Measurements from ENCODE around the gene CDH22. TPM values are rescaled to one million over a fixed set of nuclear protein-coding genes. Genes with fewer than 3 reads are reported as not detected.

Gene CDH22
- total RNA-seq, 1 experiment from 2014 or later = 0.11 TPM

DNA sequence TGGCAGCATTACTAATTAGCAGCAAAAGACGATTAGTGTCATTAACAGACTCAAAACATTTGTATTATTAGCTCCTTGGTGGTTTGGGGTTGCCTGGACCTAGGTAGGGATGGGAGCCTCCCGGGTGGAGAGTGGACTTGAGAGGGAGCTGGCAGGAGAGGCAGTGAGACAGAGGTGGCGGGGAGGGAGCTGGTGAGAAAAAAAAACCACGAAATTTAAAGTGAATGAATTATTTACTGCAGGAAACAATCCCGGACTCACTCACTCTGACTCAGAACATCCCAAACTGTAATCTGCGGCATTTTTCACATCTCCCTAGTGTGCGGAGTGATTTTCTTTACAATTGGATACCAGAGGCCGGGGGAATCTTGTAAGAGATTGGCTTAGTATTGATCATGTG is 14.3 kb upstream of the CDH22 start:
- no peaks in the 10 kb centered on the region for H3K36me3 ChIP-seq (ENCODE audit: control insufficient read depth, insufficient read depth, low read length)
- peaks cover 19% of the 10 kb centered on the region for H3K27me3 Mint-ChIP-seq (ENCODE audit: insufficient read depth, unreplicated experiment)
- no peaks in the 10 kb centered on the region for H3K36me3 Mint-ChIP-seq (ENCODE audit: insufficient read depth, unreplicated experiment)
- H3K4me1 Mint-ChIP-seq (ENCODE audit: low read depth, unreplicated experiment) = no peaks in the 10 kb centered on the region
- H3K27ac Mint-ChIP-seq (ENCODE audit: unreplicated experiment) = no peak overlapping the region
- intact Hi-C loops (cut with micrococcal nuclease; ENCODE audit: unreplicated experiment) = no loop called here
- no peaks in the 10 kb centered on the region for H3K4me1 ChIP-seq
- BruUV-seq (replicated peaks) = no TSS peak
- CTCF ChIA-PET = interaction anchor here (1.2 kb wide), 1 partner anchor 16 kb away, joined by 3 read pairs; no protein-coding TSS in a partner anchor
- H3K27me3 ChIP-seq (replicated peaks; ENCODE audit: control insufficient read depth, insufficient read depth, low read length) = peaks cover 3% of the 10 kb centered on the region; the same call in 1 of the 2 replicates
- H3K9me3 Mint-ChIP-seq (ENCODE audit: unreplicated experiment) = no peaks in the 10 kb centered on the region
- TF ChIP-seq, protein P1, sequence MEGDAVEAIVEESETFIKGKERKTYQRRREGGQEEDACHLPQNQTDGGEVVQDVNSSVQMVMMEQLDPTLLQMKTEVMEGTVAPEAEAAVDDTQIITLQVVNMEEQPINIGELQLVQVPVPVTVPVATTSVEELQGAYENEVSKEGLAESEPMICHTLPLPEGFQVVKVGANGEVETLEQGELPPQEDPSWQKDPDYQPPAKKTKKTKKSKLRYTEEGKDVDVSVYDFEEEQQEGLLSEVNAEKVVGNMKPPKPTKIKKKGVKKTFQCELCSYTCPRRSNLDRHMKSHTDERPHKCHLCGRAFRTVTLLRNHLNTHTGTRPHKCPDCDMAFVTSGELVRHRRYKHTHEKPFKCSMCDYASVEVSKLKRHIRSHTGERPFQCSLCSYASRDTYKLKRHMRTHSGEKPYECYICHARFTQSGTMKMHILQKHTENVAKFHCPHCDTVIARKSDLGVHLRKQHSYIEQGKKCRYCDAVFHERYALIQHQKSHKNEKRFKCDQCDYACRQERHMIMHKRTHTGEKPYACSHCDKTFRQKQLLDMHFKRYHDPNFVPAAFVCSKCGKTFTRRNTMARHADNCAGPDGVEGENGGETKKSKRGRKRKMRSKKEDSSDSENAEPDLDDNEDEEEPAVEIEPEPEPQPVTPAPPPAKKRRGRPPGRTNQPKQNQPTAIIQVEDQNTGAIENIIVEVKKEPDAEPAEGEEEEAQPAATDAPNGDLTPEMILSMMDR (IDR thresholded peaks at IDR 0.05; ENCODE audit: insufficient read depth in 1 of 2, low read depth in 1 of 2, low read length in 1 of 2, severe bottlenecking in 1 of 2, unreplicated experiment in 1 of 2) = no peak
- DNase-seq = no peak
- H3K4me3 ChIP-seq (ENCODE audit: low read depth, low read length) = no peak overlapping the region
- no peak overlapping the region for H3K4me3 Mint-ChIP-seq (ENCODE audit: unreplicated experiment)
- POLR2A ChIA-PET = no interaction called here
- H3K9me3 ChIP-seq = no peaks in the 10 kb centered on the region

DNA sequence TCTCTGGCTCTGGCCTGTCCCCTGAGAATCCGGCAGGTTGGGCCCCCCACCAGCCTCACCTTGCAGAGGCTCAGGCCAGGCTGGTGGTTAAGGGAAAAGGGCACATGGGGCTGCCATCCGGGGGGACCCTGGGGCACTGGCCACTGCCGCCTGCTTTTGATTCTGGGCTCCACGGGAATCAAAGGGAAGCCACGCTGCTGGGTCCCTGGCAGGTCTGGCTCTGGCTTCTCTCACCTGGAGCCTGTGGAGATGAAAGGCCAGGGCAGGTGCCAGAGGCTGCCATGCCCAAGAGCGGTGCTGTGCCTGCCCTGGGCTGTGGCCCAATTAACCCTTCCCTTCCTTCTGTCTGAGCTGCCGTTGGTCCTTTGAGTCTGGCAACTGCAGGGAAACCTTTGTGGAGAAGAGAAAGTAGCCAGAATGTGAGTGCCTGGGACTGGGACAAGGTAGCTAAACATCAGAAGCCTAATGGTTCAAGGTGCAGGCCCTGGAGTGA is 9.4 kb upstream of the CDH22 start:
- H3K36me3 ChIP-seq (ENCODE audit: control insufficient read depth, insufficient read depth, low read length) = no peaks in the 10 kb centered on the region
- no peaks in the 10 kb centered on the region for H3K36me3 Mint-ChIP-seq (ENCODE audit: insufficient read depth, unreplicated experiment)
- H3K9me3 ChIP-seq = no peaks in the 10 kb centered on the region
- H3K4me1 Mint-ChIP-seq (ENCODE audit: low read depth, unreplicated experiment) = no peaks in the 10 kb centered on the region
- no peak for DNase-seq
- peaks cover 40% of the 10 kb centered on the region for H3K27me3 Mint-ChIP-seq (ENCODE audit: insufficient read depth, unreplicated experiment)
- intact Hi-C loops (cut with micrococcal nuclease; ENCODE audit: unreplicated experiment) = no loop called here
- peaks cover 9% of the 10 kb centered on the region for H3K27me3 ChIP-seq (replicated peaks; ENCODE audit: control insufficient read depth, insufficient read depth, low read length)
- TF ChIP-seq, protein P1 (IDR thresholded peaks at IDR 0.05; ENCODE audit: insufficient read depth in 1 of 2, low read depth in 1 of 2, low read length in 1 of 2, severe bottlenecking in 1 of 2, unreplicated experiment in 1 of 2) = no peak
- H3K4me1 ChIP-seq = no peaks in the 10 kb centered on the region
- CTCF ChIA-PET = interaction anchor here (1.6 kb wide), 1 partner anchor 11 kb away, joined by 5 read pairs; no protein-coding TSS in a partner anchor
- no peak overlapping the region for H3K4me3 ChIP-seq (ENCODE audit: low read depth, low read length)
- H3K4me3 Mint-ChIP-seq (ENCODE audit: unreplicated experiment) = no peak overlapping the region
- POLR2A ChIA-PET = no interaction called here
- H3K27ac Mint-ChIP-seq (ENCODE audit: unreplicated experiment) = no peak overlapping the region
- BruUV-seq (replicated peaks) = no TSS peak
- H3K9me3 Mint-ChIP-seq (ENCODE audit: unreplicated experiment) = no peaks in the 10 kb centered on the region

DNA sequence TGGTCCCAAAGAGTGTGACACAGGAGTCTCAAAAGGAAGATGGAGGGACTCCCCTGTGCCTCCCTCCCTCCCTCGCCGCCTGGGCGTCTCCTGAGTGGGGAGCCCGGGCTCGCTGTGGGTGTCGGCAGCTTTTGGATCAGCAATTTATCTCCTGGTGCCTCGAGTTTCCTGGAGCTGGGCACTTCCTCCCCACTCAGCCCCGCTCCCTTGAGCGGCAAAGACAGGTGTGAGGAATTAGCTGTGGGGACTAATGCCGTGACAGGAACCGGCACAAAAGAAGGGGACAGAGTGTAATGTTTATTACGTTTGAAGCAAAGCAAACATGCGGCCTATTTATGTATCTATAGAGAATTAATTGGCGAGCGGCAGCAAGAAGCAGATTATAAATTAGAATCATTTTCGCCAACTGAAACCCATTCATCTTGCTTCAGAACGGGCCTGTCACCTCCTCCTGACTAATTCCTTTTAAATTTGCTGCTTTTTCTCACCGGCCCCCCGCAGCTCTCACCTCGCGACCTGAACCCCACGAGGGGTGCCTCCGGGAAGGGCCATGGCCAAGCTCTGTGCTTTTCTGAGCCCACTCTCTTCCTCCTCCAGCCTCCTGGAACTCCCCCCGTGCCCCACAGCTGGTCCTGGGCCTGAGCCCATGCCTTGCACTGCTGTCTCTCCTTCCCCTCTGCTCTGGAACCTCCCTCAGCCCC is 8.8 kb upstream of the CDH22 start:
- Mint-ChIP-seq H3K4me1 (ENCODE audit: low read depth, unreplicated experiment) (peaks cover 2% of the 10 kb centered on the region), H3K27me3 (ENCODE audit: insufficient read depth, unreplicated experiment) (peaks cover 38% of the 10 kb centered on the region), H3K36me3 (ENCODE audit: insufficient read depth, unreplicated experiment) (no peaks in the 10 kb centered on the region), H3K27ac (ENCODE audit: unreplicated experiment) (no peak overlapping the region), H3K4me3 (ENCODE audit: unreplicated experiment) (no peak overlapping the region), H3K9me3 (ENCODE audit: unreplicated experiment) (no peaks in the 10 kb centered on the region)
- TF ChIP-seq, protein P1 (IDR thresholded peaks at IDR 0.05; ENCODE audit: insufficient read depth in 1 of 2, low read depth in 1 of 2, low read length in 1 of 2, severe bottlenecking in 1 of 2, unreplicated experiment in 1 of 2) = no peak
- H3K36me3 ChIP-seq (ENCODE audit: control insufficient read depth, insufficient read depth, low read length) = no peaks in the 10 kb centered on the region
- no peak for DNase-seq
- POLR2A ChIA-PET = no interaction called here
- H3K27me3 ChIP-seq (replicated peaks; ENCODE audit: control insufficient read depth, insufficient read depth, low read length) = peaks cover 9% of the 10 kb centered on the region
- no peaks in the 10 kb centered on the region for H3K9me3 ChIP-seq
- H3K4me3 ChIP-seq (ENCODE audit: low read depth, low read length) = no peak overlapping the region
- CTCF ChIA-PET = interaction anchor here (1.6 kb wide), 1 partner anchor 10 kb away, joined by 5 read pairs; no protein-coding TSS in a partner anchor
- BruUV-seq (replicated peaks) = no TSS peak
- no peaks in the 10 kb centered on the region for H3K4me1 ChIP-seq
- intact Hi-C loops (cut with micrococcal nuclease; ENCODE audit: unreplicated experiment) = no loop called here

Measured in Caco-2 (cell line).